ENCODE measurements around the gene APMAP.

GRCh38 chr20:25039697-25040437 is 47.3 kb upstream of the APMAP start:
- TF ChIP-seq CTCF (IDR thresholded peaks at IDR 0.05; ENCODE audit: low read length), result no peak
- TF ChIP-seq EZH2 (IDR thresholded peaks at IDR 0.05; ENCODE audit: borderline replicate concordance, low read length), result no peak

All from OCI-LY1 (cell line).